Measurements from ENCODE around the gene AP3M1.

Gene AP3M1

GRCh38 chr10:74097776-74098175 lies 52.9 kb downstream of the AP3M1 start:
- Histone ChIP-seq H3K4me1 (ENCODE audit: control insufficient read depth, insufficient read depth, low read length) (no peaks in the 10 kb centered on the region), H3K9me3 (ENCODE audit: control insufficient read depth in 2 of 2, low read length in 2 of 2) (no peaks in the 10 kb centered on the region), H3K4me3 (ENCODE audit: low read length in 2 of 2) (no peak overlapping the region), H3K27me3 (ENCODE audit: control insufficient read depth in 1 of 2, insufficient read depth in 2 of 2, low read length in 2 of 2) (no peaks in the 10 kb centered on the region), H3K9ac (ENCODE audit: low read length in 2 of 2) (no peak overlapping the region), H3K36me3 (ENCODE audit: control insufficient read depth in 2 of 2, insufficient read depth in 2 of 2, low read length in 2 of 2) (peaks cover 69 to 73% of the 10 kb centered on the region in 2 donors), H3K27ac (ENCODE audit: low read length) (no peak overlapping the region)

DNA sequence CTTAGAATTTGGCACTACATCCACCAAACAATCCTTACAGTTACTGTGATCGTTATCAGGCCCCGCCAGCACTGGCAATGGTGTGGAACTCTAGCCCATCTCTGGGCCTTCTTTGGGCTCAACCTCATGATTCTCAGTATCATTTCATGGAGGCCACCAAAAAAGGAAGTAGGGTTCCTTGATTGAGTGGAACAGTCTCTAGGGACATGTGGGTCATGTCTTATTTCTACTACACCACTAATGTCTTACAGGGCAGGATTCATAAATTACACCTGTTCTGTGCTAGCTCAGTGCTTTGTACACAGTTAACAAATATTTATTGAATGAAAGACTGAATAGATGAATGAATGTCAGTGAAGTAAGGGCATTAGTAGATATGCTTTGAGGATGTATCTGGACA lies 53.9 kb downstream of the AP3M1 start:
- Histone ChIP-seq H3K9ac (ENCODE audit: low read length in 2 of 2) (no peak overlapping the region), H3K36me3 (ENCODE audit: control insufficient read depth in 2 of 2, insufficient read depth in 2 of 2, low read length in 2 of 2) (peaks cover 71 to 78% of the 10 kb centered on the region in 2 donors)

GRCh38 chr10:74094231-74094630 lies 56.4 kb downstream of the AP3M1 start:
- Histone ChIP-seq H3K27me3 (ENCODE audit: control insufficient read depth in 1 of 2, insufficient read depth in 2 of 2, low read length in 2 of 2) (no peaks in the 10 kb centered on the region), H3K9ac (ENCODE audit: low read length in 2 of 2) (no peak overlapping the region), H3K9me3 (ENCODE audit: control insufficient read depth in 2 of 2, low read length in 2 of 2) (no peaks in the 10 kb centered on the region), H3K4me1 (ENCODE audit: control insufficient read depth, insufficient read depth, low read length) (no peaks in the 10 kb centered on the region), H3K4me3 (ENCODE audit: low read length in 2 of 2) (no peak overlapping the region), H3K27ac (ENCODE audit: low read length) (no peak overlapping the region), H3K36me3 (ENCODE audit: control insufficient read depth in 2 of 2, insufficient read depth in 2 of 2, low read length in 2 of 2) (peaks cover 69 to 74% of the 10 kb centered on the region in 2 donors)

More for the DNA sequence above, 53.9 kb downstream of the AP3M1 start:
- no peaks in the 10 kb centered on the region for H3K9me3 ChIP-seq (ENCODE audit: control insufficient read depth in 2 of 2, low read length in 2 of 2)
- no peak overlapping the region for H3K4me3 ChIP-seq (ENCODE audit: low read length in 2 of 2)
- no peaks in the 10 kb centered on the region for H3K4me1 ChIP-seq (ENCODE audit: control insufficient read depth, insufficient read depth, low read length)
- H3K27ac ChIP-seq (ENCODE audit: low read length): no peak overlapping the region
- H3K27me3 ChIP-seq (ENCODE audit: control insufficient read depth in 1 of 2, insufficient read depth in 2 of 2, low read length in 2 of 2): no peaks in the 10 kb centered on the region

DNA sequence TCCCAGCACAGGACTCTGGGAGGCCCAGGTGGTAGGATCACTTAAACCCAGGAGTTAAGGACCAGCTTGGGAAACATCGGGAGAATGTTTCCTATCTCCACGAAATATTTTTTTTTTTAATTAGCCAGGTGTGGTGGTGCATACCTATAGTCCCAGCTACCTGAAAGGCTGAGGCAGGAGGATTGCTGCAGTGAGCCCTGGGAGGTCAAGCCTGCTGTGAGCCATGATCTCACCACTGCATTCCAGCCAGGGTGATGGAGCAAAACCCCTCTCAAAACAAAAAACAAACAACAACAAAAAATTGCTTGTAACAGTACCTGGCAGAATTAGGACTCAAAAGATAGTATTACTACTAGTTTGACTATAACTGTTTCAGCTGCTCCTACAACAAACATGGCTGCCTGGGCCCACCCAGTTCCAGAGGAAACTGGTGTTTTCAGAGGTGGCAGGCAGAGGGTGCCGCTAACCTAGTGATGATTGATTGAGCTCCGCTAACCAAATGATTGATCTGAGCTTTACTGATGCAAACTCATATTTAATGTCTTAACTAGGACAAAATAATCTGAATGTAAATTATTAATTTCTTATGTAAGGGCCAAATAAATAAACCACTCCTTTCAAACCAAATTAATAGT lies 57.0 kb downstream of the AP3M1 start:
- Histone ChIP-seq H3K4me3 (ENCODE audit: low read length in 2 of 2) (no peak overlapping the region), H3K27ac (ENCODE audit: low read length) (no peak overlapping the region), H3K9me3 (ENCODE audit: control insufficient read depth in 2 of 2, low read length in 2 of 2) (no peaks in the 10 kb centered on the region), H3K27me3 (ENCODE audit: control insufficient read depth in 1 of 2, insufficient read depth in 2 of 2, low read length in 2 of 2) (no peaks in the 10 kb centered on the region), H3K4me1 (ENCODE audit: control insufficient read depth, insufficient read depth, low read length) (no peaks in the 10 kb centered on the region), H3K36me3 (ENCODE audit: control insufficient read depth in 2 of 2, insufficient read depth in 2 of 2, low read length in 2 of 2) (peaks cover 69 to 75% of the 10 kb centered on the region in 2 donors), H3K9ac (ENCODE audit: low read length in 2 of 2) (no peak overlapping the region)

DNA sequence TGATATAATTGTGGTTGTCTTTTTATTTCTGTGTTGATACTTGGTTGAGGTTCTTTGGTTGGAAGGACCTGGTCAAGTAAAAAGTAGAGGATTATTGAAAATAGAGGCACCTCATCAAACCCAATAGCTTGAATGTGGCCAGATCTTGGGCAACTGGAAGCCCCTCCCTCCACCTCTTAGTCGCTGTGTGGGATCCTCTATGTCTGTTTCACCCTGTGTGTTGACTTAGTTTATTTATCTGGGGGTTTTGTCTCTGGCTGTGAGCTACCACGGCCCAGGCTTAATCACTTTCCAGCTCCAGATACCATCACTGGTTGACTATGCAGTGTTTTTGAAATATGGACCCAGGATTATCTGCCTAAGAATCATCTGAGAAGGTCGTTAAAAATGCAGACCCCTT lies 58.3 kb downstream of the AP3M1 start:
- no peaks in the 10 kb centered on the region for H3K27me3 ChIP-seq (ENCODE audit: control insufficient read depth in 1 of 2, insufficient read depth in 2 of 2, low read length in 2 of 2)
- H3K9me3 ChIP-seq (ENCODE audit: control insufficient read depth in 2 of 2, low read length in 2 of 2): no peaks in the 10 kb centered on the region
- H3K4me3 ChIP-seq (ENCODE audit: low read length in 2 of 2): no peak overlapping the region
- peaks cover 60 to 64% of the 10 kb centered on the region in 2 donors for H3K36me3 ChIP-seq (ENCODE audit: control insufficient read depth in 2 of 2, insufficient read depth in 2 of 2, low read length in 2 of 2)
- no peak overlapping the region for H3K27ac ChIP-seq (ENCODE audit: low read length)
- no peaks in the 10 kb centered on the region for H3K4me1 ChIP-seq (ENCODE audit: control insufficient read depth, insufficient read depth, low read length)
- no peak overlapping the region for H3K9ac ChIP-seq (ENCODE audit: low read length in 2 of 2)

DNA sequence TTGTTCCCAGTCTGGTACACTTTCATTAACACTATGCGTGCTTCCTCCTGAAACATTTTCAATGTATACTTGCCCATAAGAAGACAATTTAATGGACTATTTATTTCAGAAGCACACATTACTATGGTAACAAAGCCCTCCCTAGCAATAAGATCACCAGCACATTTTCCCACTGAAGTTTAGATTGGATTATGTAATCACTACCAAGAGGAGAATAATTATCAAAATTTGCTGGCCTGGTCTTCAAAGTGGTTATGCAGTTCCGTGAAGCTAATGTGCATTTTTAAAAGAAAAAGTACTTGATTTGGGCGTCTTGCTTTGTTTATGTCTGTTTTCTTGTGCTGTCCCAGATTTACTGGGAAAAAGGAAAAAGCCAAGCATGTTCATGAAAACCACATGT lies 61.9 kb downstream of the AP3M1 start:
- Histone ChIP-seq H3K9ac (ENCODE audit: low read length in 2 of 2) (no peak overlapping the region), H3K4me1 (ENCODE audit: control insufficient read depth, insufficient read depth, low read length) (no peaks in the 10 kb centered on the region), H3K27me3 (ENCODE audit: control insufficient read depth in 1 of 2, insufficient read depth in 2 of 2, low read length in 2 of 2) (no peaks in the 10 kb centered on the region), H3K36me3 (ENCODE audit: control insufficient read depth in 2 of 2, insufficient read depth in 2 of 2, low read length in 2 of 2) (peaks cover 40% of the 10 kb centered on the region in 2 donors), H3K27ac (ENCODE audit: low read length) (peak overlapping the region; percentile 25), H3K9me3 (ENCODE audit: control insufficient read depth in 2 of 2, low read length in 2 of 2) (no peaks in the 10 kb centered on the region), H3K4me3 (ENCODE audit: low read length in 2 of 2) (no peak overlapping the region)

- Histone ChIP-seq H3K9me3 (ENCODE audit: control insufficient read depth in 2 of 2, low read length in 2 of 2) (no peaks in the 10 kb centered on the region), H3K4me3 (ENCODE audit: low read length in 2 of 2) (no peak overlapping the region), H3K9ac (ENCODE audit: low read length in 2 of 2) (no peak overlapping the region), H3K4me1 (ENCODE audit: control insufficient read depth, insufficient read depth, low read length) (no peaks in the 10 kb centered on the region), H3K36me3 (ENCODE audit: control insufficient read depth in 2 of 2, insufficient read depth in 2 of 2, low read length in 2 of 2) (peaks cover 35 to 39% of the 10 kb centered on the region in 2 donors), H3K27me3 (ENCODE audit: control insufficient read depth in 1 of 2, insufficient read depth in 2 of 2, low read length in 2 of 2) (no peaks in the 10 kb centered on the region), H3K27ac (ENCODE audit: low read length) (no peak overlapping the region)
Measured at GRCh38 chr10:74086317-74086716, 64.3 kb downstream of the AP3M1 start.

GRCh38 chr10:74084955-74085354 lies 65.7 kb downstream of the AP3M1 start:
- no peak overlapping the region for H3K4me3 ChIP-seq (ENCODE audit: low read length in 2 of 2)
- no peaks in the 10 kb centered on the region for H3K9me3 ChIP-seq (ENCODE audit: control insufficient read depth in 2 of 2, low read length in 2 of 2)
- H3K27ac ChIP-seq (ENCODE audit: low read length): no peak overlapping the region
- H3K4me1 ChIP-seq (ENCODE audit: control insufficient read depth, insufficient read depth, low read length): no peaks in the 10 kb centered on the region
- H3K36me3 ChIP-seq (ENCODE audit: control insufficient read depth in 2 of 2, insufficient read depth in 2 of 2, low read length in 2 of 2): peaks cover 25 to 29% of the 10 kb centered on the region in 2 donors
- H3K27me3 ChIP-seq (ENCODE audit: control insufficient read depth in 1 of 2, insufficient read depth in 2 of 2, low read length in 2 of 2): no peaks in the 10 kb centered on the region
- H3K9ac ChIP-seq (ENCODE audit: low read length in 2 of 2): no peak overlapping the region

- H3K9ac ChIP-seq (ENCODE audit: low read length in 2 of 2): no peak overlapping the region
- peaks cover 13 to 15% of the 10 kb centered on the region in 2 donors for H3K36me3 ChIP-seq (ENCODE audit: control insufficient read depth in 2 of 2, insufficient read depth in 2 of 2, low read length in 2 of 2)
- H3K4me1 ChIP-seq (ENCODE audit: control insufficient read depth, insufficient read depth, low read length): peaks cover 8% of the 10 kb centered on the region
- no peaks in the 10 kb centered on the region for H3K27me3 ChIP-seq (ENCODE audit: control insufficient read depth in 1 of 2, insufficient read depth in 2 of 2, low read length in 2 of 2)
- no peaks in the 10 kb centered on the region for H3K9me3 ChIP-seq (ENCODE audit: control insufficient read depth in 2 of 2, low read length in 2 of 2)
- H3K4me3 ChIP-seq (ENCODE audit: low read length in 2 of 2): no peak overlapping the region
- no peak overlapping the region for H3K27ac ChIP-seq (ENCODE audit: low read length)
Measured at GRCh38 chr10:74083304-74083703, 67.3 kb downstream of the AP3M1 start.

- Histone ChIP-seq H3K27me3 (ENCODE audit: control insufficient read depth in 1 of 2, insufficient read depth in 2 of 2, low read length in 2 of 2) (no peaks in the 10 kb centered on the region), H3K36me3 (ENCODE audit: control insufficient read depth in 2 of 2, insufficient read depth in 2 of 2, low read length in 2 of 2) (peaks cover 13 to 15% of the 10 kb centered on the region in 2 donors), H3K9ac (ENCODE audit: low read length in 2 of 2) (no peak overlapping the region), H3K9me3 (ENCODE audit: control insufficient read depth in 2 of 2, low read length in 2 of 2) (no peaks in the 10 kb centered on the region), H3K27ac (ENCODE audit: low read length) (no peak overlapping the region), H3K4me1 (ENCODE audit: control insufficient read depth, insufficient read depth, low read length) (peaks cover 8% of the 10 kb centered on the region), H3K4me3 (ENCODE audit: low read length in 2 of 2) (no peak overlapping the region)
Measured at GRCh38 chr10:74081941-74082718, 68.5 kb downstream of the AP3M1 start.

All from stomach smooth muscle (tissue), 2 donors.